ENCODE results near the gene NOC2L.

The NOC2L gene

DNA sequence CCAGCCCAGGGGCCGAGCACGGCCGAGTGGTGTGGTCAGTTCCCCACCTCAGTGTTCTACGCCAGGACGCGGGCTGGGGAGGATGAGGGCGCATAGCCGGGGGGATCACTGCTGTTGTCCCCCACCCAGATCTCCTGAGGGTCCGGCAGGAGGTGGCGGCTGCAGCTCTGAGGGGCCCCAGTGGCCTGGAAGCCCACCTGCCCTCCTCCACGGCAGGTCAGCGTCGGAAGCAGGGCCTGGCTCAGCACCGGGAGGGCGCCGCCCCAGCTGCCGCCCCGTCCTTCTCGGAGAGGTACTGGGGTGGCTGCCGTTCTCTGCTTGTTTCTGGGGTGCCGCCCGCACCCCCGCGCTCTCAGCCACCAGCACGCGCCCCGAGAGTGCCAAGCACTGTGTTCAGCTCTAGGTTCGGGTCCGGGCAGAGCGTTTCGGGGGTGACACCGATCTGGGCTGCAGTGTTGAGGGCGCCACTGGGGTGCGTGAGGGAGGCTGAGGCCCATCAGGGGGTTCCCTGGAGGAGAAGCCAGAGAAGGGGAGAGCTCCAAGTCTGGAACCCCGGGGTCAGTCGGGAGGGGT is 18.0 kb downstream of the NOC2L start:
- DNase-seq: no peak

- DNase-seq: no peak
These were observed 18.7 kb downstream of the NOC2L start for GRCh38 chr1:940107-941014.

DNA sequence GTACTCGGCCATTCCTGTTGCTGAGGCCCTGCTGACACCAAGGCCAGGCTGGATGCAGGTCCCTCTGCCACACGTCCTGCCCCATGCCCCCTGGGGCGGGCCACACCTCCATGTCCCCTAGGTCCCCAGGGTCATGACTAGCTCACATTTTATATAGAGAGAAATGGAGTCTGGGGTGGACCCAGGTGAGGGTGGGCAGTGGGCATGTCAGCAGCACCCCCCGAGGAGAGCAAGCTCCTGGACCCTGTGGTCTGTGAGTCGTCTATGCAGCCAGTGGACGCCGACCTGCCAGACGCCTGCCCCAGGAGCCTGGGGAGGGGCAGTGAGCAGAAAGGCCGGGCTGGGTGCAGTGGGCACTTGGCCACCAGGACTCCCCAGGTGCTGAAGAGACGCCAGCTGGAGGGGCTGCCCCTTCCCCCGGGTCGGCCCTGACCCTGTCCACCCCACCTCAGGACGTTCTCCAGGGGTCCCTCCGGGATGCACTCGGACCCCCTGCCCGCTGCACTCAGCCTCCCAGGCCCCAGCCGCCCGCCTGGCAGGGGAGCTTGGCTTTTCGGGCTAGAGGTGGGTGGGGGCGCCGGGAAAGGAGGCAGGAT is 19.4 kb downstream of the NOC2L start:
- no peak for DNase-seq

GRCh38 chr1:938711-939489 is 20.2 kb downstream of the NOC2L start:
- no peak for DNase-seq

DNA sequence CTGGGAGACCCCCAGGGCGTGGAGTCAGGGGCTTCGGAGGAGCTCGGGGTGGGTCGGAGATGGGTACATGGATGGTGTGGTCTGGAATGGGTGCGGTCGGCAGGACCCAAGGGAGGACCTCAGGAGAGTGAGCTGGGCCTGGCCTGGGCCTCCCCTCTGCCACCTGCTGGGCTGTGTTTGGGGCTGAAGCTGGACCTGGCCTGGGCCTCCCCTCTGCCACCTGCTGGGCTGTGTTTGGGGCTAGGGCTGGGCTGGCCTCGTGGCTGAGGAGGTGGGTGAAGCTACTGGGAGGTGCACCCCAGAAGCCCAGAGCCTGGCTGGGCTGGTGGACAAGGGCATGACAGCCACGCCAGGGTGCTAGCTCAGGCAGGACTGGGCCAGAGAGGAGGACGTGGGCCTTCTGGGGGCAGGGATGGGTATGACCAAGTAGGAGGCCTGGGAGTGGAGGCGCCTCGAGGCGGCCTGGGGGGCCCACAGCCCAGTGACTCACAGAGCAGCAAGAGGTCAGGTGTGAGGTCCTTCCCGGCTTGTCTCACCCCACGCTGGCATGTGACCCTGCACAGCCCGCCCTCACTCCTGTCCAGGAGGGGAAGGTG is 20.9 kb downstream of the NOC2L start:
- DNase-seq: no peak

GRCh38 chr1:937521-937920 is 21.5 kb downstream of the NOC2L start:
- no peak for DNase-seq

- no peak for DNase-seq
These were observed 22.4 kb downstream of the NOC2L start for GRCh38 chr1:936348-937264.

- no peak for DNase-seq
These were observed 23.3 kb downstream of the NOC2L start for GRCh38 chr1:935751-936231.

DNA sequence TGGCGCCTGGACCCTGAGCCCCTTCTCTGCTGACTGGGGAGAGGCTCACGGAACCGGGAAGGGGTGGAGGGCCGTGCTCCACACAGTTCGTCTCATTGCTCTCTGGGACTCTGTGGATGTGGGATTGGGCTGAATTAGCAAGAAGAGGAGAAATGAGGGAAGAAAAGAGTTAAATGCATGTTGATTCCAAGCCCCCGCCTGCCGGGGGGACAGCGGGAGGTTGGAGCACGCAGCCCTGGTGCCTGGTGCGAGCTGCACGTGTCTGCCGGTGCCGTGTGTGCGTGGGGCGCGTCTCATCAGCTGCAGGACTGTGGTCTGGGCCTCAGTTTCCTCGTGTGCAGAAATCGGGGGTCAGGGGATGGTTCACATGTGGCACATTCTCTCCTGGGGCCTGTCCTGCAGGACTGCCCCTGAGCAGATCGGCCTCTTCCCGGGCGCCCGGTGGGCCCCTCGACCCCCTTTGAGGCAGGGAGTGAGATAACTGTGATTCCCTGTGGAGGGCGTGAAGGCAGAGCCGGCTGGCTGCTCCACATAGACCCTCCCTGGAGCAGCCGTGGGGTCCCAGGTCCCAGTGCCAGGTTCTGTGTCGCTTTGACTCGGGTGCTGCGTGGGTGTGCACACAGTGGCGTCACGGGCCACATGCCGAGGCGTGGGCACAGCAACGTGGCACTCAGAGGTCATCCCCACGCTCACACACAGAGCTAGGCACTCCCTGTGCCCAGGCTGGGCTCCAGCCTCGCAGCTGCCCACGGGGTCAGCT is 23.9 kb downstream of the NOC2L start:
- no peak for DNase-seq

DNA sequence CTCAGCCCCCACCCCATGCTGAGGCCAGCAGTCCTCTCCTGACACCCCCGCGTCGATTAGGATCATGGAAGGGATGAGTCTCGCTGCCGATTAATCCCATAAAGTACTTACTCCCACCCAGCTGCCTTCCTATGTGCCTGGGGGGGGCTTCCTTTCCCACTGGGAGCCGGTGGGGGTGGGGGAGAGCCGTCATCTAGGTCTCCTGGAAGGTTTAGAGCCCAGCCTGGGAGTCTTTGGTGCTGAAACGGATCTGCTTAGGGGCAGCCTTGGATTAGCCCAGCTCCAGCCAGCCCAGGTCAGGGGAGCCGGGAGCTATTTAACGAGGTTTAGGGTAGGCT is 25.5 kb downstream of the NOC2L start:
- DNase-seq: no peak

- no peak for DNase-seq
These were observed 26.1 kb downstream of the NOC2L start for GRCh38 chr1:932776-933602.

DNA sequence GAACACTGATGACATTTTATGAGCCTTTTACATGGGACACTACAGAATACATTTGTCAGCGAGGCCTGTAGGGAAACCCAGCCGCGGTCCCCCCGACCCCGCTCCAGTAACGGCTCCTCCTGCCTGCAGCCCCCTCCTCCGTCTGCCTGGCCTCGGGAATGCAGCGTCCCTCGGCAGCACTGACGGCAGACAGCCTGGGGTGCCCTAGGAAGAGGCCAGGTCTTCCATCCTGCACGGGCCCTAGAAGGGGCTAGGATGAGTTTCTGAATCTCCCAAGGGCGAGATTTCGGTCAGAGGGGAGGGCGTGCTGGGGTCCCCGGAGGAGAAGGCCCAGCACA is 26.9 kb downstream of the NOC2L start:
- no peak for DNase-seq

GRCh38 chr1:931380-932172 is 27.5 kb downstream of the NOC2L start:
- no peak for DNase-seq

DNA sequence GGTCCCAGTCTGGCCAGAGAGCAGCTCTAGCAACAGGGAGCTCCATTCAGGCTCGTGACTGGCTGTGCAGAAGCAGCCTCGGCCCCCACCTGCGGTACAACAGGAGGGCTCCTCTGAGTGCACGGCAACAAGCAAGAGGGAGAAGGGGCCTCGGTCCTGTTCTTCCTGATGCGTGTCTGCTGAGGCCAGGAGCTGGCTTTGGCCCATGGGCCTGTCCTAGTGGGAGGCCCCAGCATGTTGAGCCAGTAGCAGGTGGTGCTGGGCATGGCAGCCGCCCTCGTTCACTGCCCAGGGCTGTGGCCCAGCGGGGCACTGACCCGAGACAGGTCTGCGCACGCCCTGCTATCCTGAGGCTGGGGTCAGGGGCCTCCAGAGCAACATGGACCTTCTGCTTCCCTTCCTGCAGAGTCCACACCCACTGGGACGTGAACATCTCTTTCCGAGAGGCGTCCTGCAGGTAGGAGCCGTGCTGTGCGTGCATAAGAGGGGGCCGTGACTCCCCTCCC is 28.4 kb downstream of the NOC2L start:
- no peak for DNase-seq

DNA sequence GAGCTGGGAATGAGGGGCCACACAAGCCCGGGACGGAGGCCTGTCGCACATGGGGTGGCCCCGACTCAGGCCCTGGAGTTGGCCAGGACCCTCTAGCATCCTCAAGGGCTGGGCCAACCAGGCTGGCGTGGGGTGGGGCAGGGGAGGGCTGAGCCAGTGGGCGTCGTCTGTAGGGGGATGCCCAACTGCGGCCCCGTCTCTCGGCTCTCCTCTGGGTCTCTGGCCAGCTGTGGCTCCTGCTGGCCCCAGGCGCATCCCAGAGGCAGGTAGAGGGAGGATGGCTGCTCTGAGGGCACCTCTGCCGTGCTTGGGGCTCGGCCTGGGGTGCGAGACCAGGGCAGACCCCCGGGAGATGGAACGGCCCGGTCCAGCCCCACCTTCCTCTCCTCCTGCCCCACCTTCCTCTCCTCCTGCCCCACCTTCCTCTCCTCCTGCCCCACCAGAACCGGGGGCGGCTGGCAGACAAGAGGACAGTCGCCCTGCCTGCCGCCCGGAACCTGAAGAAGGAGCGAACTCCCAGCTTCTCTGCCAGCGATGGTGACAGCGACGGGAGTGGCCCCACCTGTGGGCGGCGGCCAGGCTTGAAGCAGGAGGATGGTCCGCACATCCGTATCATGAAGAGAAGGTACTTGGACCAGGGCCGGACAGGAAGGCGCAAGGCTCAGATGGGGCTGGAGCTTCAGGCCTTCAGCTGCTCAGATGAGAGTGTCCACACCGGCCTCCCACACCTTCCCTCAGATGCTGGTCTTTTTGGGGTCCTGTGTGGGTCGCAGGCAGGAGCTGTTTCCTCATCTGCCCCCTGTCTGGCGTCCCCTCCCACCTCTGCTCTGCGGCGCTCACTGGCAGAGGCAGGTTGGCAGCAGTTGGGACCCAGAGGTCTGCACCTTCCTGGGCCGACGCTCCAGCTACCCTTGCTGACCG is 29.1 kb downstream of the NOC2L start:
- no peak for DNase-seq

GRCh38 chr1:928825-929661 is 30.0 kb downstream of the NOC2L start:
- DNase-seq: no peak

GRCh38 chr1:927748-928147 is 31.3 kb downstream of the NOC2L start:
- no peak for DNase-seq

Data from activated effector memory CD4-positive, alpha-beta T cell treated with Interleukin-2 at 50 U/mL for 16 hours (primary cell).